Stimulated activated CD4-positive, alpha-beta T cell treated with anti-CD3 and anti-CD28 coated beads, TNF-alpha, amount 100 ng/mL, for 4 hours (primary cell): Measurements from ENCODE around the gene CTNNB1.

Experiments
- DNase-seq, 3 experiments: peaks; one replicate each; pipeline ENCODE4 v3.0.0-alpha.2; 2020; ENCODE audit warnings: low read depth in 3 of 3

The CTNNB1 gene

DNA sequence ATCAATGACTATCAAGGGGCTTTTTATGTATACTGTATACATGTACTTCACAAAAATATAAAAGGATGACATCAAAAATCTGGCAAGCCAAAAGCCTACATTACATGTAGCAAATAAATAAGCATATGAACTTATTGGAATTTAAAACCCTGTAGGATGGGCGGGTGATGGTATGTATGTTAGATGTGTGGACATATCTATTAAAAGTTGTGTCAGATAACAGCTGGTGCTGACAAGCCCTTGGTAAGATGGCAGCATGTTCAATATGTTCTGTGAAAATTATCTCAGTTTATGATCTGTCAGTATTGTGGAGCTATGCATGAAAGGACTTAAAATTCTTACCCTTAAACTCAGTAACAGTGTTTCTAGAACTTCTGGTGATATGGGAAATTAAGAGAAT lies 20.1 kb downstream of the CTNNB1 start:
- no peak for DNase-seq

DNA sequence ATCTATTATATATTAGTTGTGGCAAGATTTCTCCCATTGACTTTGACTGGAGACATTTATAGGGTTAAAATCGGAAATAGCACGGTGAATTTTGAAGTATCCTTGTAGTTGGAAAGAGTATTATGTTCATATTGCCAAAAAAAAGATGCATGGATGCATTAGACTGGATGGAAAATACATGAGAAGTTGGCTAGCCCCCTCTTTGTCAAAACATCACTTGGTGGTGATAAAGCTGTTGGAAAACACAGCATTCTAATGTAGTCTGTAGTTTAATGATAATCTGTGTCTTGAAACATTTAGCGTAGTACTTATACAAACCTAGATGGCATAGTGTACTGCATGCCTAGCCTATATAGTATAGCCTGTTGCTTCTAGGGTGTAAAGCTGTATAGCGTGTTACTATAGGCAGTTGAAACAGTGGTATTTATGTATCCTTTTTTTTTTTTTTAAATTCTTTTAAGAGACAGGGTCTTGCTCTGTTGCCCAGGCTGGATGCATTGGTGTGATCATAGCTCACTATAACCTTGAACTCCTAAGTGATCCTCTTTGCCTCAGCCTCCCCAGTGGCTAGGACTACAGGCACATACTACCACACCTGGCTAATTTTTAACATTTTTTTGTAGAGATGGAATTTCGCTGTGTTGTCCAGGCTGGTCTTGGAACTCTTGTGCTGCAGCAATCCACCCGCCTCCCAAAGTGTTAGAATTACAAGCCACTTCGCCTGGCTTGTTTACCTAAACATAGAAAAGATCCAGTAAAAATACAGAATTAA lies 21.8 kb downstream of the CTNNB1 start:
- DNase-seq, result no peak

DNA sequence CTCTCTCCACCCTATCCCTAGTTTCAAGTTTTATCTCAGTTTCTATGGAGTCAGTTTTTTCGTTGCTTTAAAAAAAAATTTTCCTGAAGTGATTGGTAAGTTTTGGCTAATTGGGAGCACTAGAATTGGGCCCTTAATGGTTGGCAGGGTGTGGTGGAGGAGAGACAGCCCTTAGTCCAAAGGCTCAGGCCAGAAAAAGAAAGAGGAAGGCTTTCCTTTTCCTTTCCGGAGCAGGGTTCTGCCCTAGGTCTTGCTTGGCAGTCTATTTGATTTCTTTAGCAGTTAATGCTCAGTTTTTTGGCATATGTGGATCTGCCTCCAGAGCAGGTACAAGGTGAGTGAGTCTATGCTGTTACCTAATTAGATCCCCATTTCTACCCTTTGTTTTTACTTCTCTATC lies 22.7 kb downstream of the CTNNB1 start:
- no peak for DNase-seq

DNA sequence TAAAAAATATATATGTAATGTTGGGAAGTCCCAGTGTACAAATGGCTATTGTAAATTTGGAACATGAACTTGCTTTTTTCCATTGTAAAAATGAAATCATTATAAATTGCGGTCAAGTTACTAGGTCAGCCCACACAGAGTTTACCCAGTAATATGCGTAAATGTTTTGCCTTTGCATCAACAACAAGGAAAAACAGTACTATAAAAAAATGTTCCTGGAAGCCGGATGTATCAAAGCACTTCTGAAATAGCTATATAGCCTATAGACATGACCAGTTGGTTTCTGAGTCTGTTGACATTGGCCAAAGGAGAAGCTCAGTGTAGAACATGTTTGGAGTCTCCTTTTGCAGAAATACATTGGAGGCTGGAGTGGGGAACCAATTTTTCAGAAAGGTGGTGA lies 23.2 kb downstream of the CTNNB1 start:
- DNase-seq, result no peak

DNA sequence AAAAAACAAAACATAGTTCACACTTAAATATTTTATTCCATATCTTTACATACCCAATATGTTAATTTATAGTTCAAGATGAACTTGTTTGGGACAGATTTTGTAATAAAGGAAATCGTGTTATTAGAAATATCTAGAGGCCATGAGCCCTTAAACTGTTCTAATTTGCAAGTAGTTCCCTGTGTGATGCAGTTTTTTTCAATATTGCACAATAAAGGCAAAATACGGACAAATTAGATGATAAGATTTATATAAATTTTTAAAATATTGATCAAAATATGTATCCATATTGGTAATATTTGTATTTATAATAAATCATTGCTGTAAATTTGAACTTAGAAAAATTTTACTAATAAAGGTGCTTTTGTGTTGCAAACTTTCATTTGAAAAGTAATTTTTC lies 23.8 kb downstream of the CTNNB1 start:
- DNase-seq, result no peak

DNA sequence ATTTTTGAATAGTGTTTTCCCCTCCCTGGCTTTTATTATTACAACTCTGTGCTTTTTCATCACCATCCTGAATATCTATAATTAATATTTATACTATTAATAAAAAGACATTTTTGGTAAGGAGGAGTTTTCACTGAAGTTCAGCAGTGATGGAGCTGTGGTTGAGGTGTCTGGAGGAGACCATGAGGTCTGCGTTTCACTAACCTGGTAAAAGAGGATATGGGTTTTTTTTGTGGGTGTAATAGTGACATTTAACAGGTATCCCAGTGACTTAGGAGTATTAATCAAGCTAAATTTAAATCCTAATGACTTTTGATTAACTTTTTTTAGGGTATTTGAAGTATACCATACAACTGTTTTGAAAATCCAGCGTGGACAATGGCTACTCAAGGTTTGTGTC lies 24.4 kb downstream of the CTNNB1 start:
- no peak for DNase-seq

DNA sequence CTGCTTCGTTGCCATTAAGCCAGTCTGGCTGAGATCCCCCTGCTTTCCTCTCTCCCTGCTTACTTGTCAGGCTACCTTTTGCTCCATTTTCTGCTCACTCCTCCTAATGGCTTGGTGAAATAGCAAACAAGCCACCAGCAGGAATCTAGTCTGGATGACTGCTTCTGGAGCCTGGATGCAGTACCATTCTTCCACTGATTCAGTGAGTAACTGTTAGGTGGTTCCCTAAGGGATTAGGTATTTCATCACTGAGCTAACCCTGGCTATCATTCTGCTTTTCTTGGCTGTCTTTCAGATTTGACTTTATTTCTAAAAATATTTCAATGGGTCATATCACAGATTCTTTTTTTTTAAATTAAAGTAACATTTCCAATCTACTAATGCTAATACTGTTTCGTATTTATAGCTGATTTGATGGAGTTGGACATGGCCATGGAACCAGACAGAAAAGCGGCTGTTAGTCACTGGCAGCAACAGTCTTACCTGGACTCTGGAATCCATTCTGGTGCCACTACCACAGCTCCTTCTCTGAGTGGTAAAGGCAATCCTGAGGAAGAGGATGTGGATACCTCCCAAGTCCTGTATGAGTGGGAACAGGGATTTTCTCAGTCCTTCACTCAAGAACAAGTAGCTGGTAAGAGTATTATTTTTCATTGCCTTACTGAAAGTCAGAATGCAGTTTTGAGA lies 25.0 kb downstream of the CTNNB1 start:
- DNase-seq, result no peak

DNA sequence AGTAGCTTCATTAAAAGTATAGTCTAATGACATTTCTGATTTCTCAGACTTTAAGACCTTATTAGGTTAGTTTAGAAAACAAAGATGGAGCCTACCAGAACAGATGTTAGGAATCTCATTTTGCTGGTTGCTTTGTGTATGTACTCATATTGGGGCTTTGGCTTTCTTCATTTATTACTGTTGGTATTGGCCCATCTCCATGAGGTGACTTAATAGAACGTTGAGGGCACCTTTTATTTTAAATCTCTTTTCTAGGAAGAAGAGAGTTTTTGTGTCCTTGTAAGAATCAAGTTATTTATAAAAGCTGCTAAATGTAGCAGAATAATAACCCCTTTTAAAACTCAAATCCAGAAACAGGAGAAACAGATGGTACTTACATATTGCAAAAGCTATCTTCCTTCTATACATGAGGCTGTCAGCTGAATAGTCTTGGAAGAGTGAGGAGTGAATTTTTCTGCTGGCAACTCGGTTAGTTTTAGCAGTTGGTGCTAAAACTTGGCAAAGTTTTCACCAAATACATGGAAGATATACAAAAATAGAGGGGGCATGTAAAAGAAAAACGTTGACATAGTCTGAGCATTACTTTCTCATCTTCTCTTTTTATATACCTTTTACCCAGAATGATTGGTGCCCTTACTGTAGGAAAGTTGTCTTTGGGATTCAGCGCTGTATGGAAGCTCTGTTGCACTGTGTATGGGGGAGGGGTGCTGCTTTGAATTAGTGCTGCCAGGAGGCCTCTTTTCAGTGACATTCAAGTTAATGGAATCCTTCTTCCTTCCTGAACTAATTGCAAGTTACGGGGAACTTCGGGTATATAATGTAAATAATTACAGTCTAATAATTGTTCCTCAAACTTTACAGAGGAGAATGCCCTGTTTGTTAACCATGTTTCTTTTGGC lies 35.8 kb downstream of the CTNNB1 start:
- DNase-seq, result no peak

DNA sequence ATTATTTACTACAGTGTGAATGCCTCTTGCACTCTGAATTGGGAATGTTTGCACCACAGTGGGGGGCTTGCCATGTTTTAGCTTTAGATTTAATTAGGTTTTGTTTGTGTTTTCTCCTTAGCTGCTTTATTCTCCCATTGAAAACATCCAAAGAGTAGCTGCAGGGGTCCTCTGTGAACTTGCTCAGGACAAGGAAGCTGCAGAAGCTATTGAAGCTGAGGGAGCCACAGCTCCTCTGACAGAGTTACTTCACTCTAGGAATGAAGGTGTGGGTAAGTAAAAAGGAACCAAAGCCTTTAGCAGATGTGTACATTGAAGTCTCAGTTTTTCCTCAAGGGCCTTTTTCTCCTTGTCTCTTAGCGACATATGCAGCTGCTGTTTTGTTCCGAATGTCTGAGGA lies 36.9 kb downstream of the CTNNB1 start:
- DNase-seq, result no peak

DNA sequence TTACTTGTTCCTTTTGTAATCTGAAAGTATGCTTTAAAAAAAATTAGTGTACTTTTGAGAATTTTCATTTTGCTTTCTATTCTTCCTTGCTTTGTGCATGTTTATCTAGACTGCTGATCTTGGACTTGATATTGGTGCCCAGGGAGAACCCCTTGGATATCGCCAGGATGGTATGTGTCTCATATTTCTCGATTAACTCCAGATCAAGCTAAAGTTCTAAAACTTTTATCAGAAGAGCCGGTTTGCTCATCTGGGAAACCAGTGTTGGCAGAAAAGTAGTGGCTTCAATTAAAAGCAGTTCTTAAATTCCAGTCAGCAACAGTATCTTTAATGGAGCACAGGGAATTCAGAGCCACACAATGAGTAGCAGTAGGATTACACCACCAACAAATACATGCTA lies 38.6 kb downstream of the CTNNB1 start:
- DNase-seq, result no peak

DNA sequence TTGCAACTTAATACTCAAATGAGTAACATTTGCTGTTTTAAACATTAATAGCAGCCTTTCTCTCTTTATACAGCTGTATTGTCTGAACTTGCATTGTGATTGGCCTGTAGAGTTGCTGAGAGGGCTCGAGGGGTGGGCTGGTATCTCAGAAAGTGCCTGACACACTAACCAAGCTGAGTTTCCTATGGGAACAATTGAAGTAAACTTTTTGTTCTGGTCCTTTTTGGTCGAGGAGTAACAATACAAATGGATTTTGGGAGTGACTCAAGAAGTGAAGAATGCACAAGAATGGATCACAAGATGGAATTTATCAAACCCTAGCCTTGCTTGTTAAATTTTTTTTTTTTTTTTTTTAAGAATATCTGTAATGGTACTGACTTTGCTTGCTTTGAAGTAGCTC lies 40.3 kb downstream of the CTNNB1 start:
- DNase-seq, result no peak

DNA sequence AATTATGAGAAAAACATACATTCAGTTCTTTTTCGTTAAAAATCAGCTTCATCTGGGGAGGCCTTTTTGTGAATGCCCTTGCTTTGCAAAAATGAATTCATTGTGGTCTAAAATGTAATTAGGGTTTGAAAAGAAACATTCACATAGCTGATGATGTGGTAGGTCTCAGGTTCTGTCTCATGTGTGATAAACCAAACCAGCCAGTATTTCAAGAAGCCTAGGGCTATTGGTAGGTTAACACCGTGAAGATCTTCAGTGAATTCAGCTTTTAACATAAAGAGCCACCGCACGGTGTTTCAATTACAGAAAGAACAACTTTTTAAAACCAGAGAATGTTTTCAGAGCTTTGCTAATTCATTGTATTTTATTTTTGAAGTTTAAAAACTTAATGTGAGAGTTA lies 41.9 kb downstream of the CTNNB1 start:
- no peak for DNase-seq

DNA sequence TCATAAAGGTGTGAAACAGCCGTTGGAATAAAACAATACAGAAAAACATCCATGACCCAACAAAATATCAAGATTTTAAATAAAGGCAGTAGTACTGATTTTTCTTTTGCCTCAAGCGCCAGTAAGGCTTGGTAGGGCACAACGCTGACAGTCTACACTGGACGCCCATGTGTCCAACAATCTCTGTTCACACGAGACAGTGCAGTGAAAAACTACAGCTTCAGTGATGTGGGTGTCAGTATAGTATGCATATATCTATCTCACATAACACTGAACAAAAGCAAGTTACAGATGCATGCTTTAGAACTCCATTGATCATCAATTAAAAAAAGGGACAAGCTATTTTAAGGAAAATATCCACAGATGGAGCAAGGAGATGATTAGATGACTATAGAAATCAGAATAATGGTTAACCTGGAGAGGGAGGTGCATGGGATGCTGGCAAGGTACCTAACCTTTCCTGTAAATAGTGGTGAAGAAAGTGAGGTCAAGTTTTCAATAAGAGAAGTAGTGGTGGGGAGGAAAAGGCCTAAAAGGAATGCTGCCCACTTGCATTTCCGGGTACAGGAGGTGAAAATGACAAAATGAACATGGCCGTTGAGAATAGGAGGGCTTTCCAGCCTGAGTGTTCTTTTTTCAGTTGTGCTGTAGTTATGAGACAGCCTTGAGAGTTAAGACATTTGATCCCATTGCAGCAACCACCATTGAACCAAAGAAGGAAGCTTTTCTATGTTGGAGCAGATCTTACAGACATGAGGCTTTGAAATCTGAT lies 42.7 kb downstream of the CTNNB1 start:
- no peak for DNase-seq

DNA sequence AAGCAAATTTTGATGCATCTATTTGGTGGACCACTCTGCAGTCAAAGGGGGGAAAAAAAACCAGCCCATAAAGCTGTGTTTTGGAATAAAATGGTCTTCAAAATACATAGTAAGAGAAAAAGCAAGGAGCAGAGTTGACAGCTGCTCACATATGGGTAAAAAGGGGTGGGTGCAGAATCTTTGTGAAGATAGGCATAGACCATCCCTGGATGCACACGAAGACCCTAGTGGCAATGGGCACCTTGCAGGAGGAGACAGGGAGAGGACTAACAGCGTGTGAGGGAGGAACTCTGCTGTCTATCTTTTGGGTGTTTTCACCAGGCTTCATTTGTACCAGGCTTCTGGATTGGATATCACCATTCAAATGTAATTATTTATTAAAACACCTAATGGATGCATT lies 43.9 kb downstream of the CTNNB1 start:
- DNase-seq, result no peak

DNA sequence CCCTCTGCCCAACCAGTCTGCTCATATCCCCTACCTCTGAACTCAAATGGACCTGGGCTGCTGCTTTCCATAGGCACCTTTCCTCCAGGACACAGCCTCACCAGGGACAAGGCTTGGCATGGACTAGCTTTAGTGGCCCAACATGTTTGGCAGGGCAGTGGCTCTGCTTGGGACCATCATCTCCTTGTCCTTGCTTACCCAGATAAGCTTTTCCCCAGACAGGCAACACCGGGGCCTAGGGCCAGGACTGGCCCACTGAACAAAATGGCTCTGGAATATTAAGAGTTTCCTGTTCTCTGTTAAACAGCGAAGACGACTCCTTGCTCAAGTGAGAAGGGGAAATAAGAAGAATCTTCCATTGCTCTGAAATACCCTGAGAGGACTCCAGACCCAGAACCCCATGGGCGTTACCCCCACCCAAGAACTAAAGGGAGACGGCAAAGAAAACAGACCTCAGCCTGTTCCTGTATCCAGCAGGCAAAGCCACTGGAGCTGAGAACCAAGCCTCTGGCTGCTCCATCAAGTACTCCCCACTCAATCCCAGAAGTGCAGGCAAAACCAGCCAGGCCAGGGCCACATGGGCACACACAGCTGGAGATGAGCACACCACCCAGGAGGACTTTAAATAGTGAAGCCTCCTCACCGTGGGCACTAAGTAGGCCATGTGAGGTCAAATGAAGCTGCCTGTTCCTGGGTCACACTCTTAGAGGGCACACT lies 45.5 kb downstream of the CTNNB1 start:
- DNase-seq, result no peak

DNA sequence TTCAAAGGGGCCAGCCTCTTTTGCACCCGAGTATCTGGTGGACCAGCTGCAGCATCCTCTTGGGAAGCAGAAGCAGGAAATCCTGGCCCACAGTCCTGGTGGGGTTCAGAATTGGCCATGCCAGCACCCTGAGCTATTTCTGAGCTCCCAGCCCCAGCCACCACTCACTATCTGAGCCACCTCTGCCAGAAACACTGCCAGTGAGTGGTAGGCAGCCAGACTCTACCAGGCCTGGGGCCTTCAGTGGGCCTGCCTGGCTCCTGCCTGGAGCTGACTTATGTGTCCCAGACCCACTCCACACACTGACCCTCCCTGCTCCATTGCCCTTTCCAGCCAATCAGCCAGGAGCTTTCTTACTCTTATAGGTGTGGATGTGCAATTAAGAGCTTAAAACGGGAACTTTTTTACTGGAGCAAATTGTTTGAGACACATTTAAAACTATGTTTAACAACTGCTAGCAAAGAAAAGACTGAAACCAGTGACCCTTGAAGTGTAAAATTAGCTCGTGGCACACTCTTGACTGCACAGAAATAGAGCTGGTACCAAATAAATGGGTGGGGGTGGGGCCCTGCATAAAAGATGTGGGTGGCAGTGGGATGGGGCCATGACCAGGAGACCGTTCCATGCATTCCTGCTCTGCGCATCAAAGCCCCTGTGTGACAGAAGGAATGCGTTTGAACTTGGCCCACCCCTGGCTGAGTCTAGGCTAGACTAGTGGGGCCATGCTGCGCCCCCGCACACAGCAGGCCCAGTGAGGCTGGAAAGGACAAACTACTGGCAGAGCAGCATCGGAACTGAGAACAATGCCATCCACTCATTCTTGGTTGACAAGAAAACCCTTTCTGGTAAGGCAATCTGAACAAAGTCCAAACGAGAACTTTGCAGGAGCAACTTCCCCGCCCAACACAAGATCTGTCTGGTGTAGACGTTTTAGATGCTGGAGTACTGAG lies 48.0 kb downstream of the CTNNB1 start:
- no peak for DNase-seq

DNA sequence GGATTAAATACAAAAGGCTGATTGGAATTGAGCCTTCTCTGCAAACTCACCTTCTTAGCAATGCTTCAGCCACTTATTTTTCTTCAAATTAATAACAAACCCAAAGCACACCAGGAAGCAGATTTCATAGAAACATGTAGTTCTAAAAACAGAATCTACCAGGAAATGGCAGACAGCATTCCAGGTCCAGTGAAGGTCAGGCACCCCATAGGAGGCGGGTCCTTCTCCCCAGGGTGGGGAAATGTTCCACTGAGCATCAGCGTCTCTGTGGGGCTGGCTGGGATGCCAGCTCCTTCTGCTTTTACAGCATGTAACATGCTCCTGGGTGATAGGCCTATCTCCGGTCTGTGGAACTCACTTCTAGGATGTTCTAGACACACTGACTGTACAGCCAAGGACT lies 49.2 kb downstream of the CTNNB1 start:
- DNase-seq, result no peak

DNA sequence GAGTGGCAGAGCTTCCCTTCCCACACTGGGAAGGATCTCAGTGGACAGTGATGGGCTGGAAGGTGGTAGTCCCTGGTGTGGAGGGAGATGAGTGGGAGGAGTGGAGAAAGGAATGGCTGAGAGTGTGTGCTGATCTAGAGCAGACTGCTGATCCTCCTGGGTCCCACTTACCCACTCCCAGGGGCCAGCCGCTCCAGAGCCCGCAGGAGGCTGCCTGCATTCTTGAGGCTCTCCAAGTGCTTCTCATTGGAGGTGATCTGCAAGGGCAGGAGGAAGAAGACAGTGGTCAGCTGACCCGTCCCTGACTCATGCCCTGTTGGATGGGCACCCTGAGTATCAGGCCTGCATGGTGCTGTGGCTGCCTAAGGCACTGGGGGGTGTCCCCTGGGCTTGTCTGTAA lies 50.0 kb downstream of the CTNNB1 start:
- DNase-seq, result no peak

DNA sequence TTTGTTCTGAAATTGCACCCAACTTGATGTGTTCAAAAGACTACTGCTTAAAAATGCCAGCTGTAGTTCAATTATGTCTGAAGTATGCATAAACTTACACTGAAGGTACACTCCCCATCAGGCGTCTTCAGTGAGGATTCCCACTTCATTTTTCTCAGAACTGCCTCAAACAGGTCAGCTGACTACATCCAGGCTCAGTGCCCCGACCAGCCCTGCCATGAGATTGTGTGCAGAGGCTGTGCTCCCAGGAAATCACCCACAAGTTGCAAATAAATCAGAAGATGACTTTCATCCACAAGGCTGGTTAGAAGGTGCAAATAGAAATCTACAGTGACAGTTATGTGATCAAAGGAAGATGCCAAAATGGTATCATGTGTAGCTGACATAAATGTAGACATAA lies 51.5 kb downstream of the CTNNB1 start:
- DNase-seq, result no peak

DNA sequence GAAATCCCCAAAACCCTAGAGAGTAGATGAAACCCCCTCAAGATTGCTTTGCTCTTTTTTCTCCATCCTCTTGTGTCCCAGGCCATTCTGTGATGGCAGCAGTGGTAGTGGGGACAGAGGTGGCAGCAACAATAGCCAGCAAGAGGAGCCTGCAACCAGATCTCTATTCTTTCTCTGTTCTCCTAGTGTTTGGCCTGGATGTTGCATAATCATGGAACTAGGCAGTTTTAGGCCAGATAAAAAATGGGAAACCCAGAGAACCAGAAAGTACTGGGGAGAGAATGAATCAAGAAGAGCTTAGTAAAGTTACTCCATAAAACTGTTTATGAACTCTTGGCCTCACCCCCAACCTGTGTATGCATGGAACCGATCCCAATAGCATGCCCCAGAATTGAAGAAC lies 52.3 kb downstream of the CTNNB1 start:
- DNase-seq, result no peak
